ENCODE results near the gene TUFM.

DNA sequence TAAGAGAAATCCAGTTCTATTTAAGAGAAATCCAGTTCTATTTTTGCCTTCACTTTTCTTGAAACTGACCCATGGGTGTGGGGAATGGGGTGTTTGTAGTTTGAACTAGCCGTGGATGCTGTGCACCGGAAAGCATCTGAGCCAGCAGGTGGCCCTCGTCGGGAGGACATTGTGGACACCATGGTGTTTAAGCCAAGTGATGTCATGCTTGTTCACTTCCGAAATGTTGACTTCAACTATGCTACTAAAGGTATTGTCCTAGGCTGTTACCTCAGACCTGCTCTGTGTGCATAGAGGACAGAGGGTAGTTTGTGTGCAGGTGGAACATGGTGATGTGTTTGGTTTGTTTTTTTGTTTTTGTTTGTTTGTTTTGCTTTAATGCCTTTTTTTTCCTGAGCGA lies 20.0 kb downstream of the TUFM start:
- TF ChIP-seq, protein P1, sequence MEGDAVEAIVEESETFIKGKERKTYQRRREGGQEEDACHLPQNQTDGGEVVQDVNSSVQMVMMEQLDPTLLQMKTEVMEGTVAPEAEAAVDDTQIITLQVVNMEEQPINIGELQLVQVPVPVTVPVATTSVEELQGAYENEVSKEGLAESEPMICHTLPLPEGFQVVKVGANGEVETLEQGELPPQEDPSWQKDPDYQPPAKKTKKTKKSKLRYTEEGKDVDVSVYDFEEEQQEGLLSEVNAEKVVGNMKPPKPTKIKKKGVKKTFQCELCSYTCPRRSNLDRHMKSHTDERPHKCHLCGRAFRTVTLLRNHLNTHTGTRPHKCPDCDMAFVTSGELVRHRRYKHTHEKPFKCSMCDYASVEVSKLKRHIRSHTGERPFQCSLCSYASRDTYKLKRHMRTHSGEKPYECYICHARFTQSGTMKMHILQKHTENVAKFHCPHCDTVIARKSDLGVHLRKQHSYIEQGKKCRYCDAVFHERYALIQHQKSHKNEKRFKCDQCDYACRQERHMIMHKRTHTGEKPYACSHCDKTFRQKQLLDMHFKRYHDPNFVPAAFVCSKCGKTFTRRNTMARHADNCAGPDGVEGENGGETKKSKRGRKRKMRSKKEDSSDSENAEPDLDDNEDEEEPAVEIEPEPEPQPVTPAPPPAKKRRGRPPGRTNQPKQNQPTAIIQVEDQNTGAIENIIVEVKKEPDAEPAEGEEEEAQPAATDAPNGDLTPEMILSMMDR (IDR thresholded peaks at IDR 0.05) = no peak
- TF ChIP-seq POLR2AphosphoS5 (IDR thresholded peaks at IDR 0.05) (no peak), EP300 (IDR thresholded peaks at IDR 0.05) (no peak), POLR2A (IDR thresholded peaks at IDR 0.05; ENCODE audit: low read depth) (no peak)

Measured in esophagus muscularis mucosa (tissue), 4 donors.